ENCODE results near the gene KPNA5. TPM values are rescaled to one million over a fixed set of nuclear protein-coding genes. Genes with fewer than 3 reads are reported as not detected.
"Not testable (repeated sequence)": the region's sequence is repeated elsewhere in the genome, so short reads cannot be mapped to it uniquely, and the experiment has no call there.

KPNA5 gene
- total RNA-seq, 2 experiments from 2014 or later = 8.4 to 8.9 TPM

DNA sequence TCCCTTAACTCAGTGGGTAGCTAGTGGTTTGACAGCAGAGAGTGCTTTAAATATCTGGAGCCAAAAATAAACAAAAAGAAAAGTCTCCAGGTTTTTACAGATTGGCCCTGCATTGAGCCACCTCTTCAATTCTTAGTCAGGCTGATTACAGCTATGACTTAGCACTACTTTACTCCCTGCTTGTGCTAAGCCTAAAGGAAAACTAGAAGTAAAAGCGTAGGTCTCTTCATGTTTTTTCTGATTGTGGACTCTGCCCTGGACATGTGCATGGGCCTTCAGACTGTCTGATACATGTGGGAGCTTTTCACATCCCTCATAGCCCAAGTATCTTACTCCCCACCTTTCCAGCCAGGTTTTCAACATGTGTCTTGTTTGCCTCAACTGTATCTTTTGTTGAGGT lies 33.3 kb downstream of the KPNA5 start:
- no peaks in the 10 kb centered on the region for H3K9me3 Mint-ChIP-seq
- no peak for DNase-seq
- intact Hi-C loops (cut with micrococcal nuclease) = no loop called here
- H3K4me1 Mint-ChIP-seq (ENCODE audit: low read depth) = peaks cover 12% of the 10 kb centered on the region
- no peak overlapping the region for H3K4me3 Mint-ChIP-seq
- no peak overlapping the region for H3K27ac Mint-ChIP-seq
- CTCF ChIA-PET = no interaction called here
- no peaks in the 10 kb centered on the region for H3K27me3 Mint-ChIP-seq (ENCODE audit: low read depth)
- H3K36me3 Mint-ChIP-seq (ENCODE audit: low read depth) = peaks cover 46% of the 10 kb centered on the region

DNA sequence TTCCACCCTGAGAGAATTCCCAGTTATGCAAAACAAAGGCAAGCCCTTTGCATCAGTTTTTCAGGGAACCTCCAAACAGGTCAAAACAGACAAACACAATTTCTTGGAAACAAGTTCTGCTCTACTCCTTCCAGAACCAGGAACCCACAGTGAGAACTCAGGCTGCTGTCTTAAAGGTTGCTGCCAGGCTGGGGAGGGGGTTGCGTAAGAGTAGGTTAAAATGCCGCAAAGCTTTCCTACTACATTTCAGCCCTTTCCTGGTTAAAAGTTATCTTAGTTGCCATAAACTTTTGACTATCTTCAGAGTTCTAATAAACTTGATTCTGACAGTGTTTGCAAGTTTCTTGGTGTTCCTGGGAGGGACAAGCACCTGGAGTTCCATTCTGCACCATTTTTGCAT lies 33.8 kb downstream of the KPNA5 start:
- peaks cover 47% of the 10 kb centered on the region for H3K36me3 Mint-ChIP-seq (ENCODE audit: low read depth)
- no peak for DNase-seq
- no peaks in the 10 kb centered on the region for H3K9me3 Mint-ChIP-seq
- CTCF ChIA-PET = no interaction called here
- intact Hi-C loops (cut with micrococcal nuclease) = no loop called here
- no peak overlapping the region for H3K4me3 Mint-ChIP-seq
- no peaks in the 10 kb centered on the region for H3K27me3 Mint-ChIP-seq (ENCODE audit: low read depth)
- no peak overlapping the region for H3K27ac Mint-ChIP-seq
- H3K4me1 Mint-ChIP-seq (ENCODE audit: low read depth) = peaks cover 12% of the 10 kb centered on the region

DNA sequence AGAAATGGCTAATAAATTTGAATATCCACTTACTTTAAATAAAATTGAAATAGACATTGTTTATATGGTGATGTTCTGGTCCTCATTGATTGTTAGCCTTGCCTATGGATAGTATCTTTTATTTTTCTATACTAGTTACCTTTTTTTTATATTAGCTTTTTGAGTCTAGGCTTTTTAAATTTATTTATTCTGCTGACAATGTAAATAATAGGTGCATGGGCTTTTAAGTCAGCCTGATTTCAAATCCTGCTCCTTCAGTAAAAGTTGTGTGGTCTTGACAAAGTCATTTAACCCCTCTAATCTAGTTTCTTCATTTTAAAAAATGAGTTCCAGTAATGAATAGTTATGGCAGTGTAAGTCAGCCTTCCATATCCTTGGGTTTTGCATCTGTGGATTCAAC lies 45.9 kb downstream of the KPNA5 start:
- Mint-ChIP-seq H3K36me3 (ENCODE audit: low read depth) (peaks cover 47% of the 10 kb centered on the region), H3K4me3 (no peak overlapping the region), H3K4me1 (ENCODE audit: low read depth) (no peaks in the 10 kb centered on the region), H3K9me3 (peaks cover 1% of the 10 kb centered on the region), H3K27ac (no peak overlapping the region), H3K27me3 (ENCODE audit: low read depth) (no peaks in the 10 kb centered on the region)
- intact Hi-C loops (cut with micrococcal nuclease) = no loop called here
- CTCF ChIA-PET = no interaction called here
- DNase-seq = no peak

DNA sequence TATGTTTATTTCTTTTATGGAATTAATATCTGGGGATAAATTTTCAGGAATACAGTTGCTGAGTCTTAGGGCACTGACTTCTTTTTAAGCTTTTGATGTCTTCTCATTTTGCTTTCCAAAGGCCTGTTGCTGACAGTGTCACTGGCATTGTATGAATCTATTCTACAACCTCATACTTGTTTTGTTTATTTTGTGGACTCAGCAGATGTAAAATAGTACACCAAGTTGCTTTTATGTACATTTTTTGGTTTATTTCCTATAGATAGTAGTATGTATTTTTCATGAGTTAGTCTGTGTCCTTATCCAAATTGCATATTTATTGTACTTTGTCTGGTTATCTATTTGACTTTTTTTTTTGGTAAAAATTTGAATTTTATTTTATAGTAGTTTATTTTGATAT lies 49.5 kb downstream of the KPNA5 start:
- Mint-ChIP-seq H3K27me3 (ENCODE audit: low read depth) (no peaks in the 10 kb centered on the region), H3K36me3 (ENCODE audit: low read depth) (peaks cover 45% of the 10 kb centered on the region), H3K9me3 (peaks cover 3% of the 10 kb centered on the region), H3K27ac (no peak overlapping the region), H3K4me1 (ENCODE audit: low read depth) (no peaks in the 10 kb centered on the region), H3K4me3 (no peak overlapping the region)
- intact Hi-C loops (cut with micrococcal nuclease) = no loop called here
- CTCF ChIA-PET = no interaction called here
- no peak for DNase-seq

DNA sequence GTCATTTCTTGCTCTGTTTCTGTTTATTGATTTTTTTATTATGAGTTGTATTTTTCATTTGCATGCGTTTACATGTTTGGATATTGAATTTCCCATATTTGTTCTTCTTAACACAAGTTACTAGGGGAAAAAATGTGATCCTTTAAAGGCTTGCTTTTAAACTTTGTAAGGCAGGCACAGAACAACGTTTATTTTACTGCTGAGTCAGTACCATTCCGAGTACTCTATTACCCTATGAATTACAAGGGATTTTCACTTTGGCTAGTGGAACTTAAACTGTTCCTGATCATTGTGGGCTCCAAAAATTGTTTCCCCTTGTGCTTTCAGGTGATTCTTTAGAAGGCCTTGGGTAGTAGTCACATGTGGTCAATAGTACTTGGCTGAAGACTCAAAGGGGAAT lies 56.0 kb downstream of the KPNA5 start:
- DNase-seq = no peak
- Mint-ChIP-seq H3K9me3 (peaks cover 35% of the 10 kb centered on the region), H3K36me3 (ENCODE audit: low read depth) (peaks cover 34% of the 10 kb centered on the region), H3K27me3 (ENCODE audit: low read depth) (no peaks in the 10 kb centered on the region), H3K4me1 (ENCODE audit: low read depth) (no peaks in the 10 kb centered on the region), H3K27ac (no peak overlapping the region), H3K4me3 (no peak overlapping the region)
- CTCF ChIA-PET = interaction anchor here (0.6 kb wide), 1 partner anchor 360 kb away, joined by 3 read pairs; no protein-coding TSS in a partner anchor
- intact Hi-C loops (cut with micrococcal nuclease) = no loop called here

DNA sequence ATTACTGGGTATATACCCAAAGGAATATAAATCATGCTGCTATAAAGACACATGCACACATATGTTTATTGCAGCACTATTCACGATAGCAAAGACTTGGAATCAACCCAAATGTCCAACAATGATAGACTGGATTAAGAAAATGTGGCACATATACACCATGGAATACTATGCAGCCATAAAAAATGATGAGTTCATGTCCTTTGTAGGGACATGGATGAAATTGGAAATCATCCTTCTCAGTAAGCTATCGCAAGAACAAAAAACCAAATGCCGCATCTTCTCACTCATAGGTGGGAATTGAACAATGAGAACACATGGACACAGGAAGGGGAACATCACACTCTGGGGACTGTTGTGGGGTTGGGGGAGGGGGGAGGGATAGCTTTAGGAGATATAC lies 59.5 kb downstream of the KPNA5 start:
- Mint-ChIP-seq H3K9me3 (peaks cover 42% of the 10 kb centered on the region), H3K36me3 (ENCODE audit: low read depth) (peaks cover 21% of the 10 kb centered on the region)
- CTCF ChIA-PET; H3K27me3 Mint-ChIP-seq (ENCODE audit: low read depth); DNase-seq; intact Hi-C loops (cut with micrococcal nuclease); H3K4me1 Mint-ChIP-seq (ENCODE audit: low read depth); H3K27ac Mint-ChIP-seq; H3K4me3 Mint-ChIP-seq: not testable (repeated sequence)

DNA sequence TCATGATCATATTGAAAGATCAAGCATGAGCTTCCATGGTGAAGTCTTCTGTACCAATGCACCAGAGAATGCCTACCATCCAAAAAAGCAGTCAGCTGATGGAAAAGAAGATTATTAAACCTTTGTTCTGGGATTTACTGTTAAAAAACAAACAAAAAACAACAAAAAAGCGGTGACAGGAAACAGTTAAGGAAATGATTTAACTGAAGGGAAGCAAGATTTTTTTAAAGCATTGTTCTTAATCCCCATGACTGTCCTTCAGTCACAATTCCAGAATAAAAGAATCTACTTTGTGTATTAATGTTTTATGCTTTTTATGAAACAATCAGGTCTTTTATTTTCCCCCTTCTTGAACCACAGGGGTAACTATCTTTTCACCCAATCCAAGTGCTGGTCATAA lies 60.6 kb downstream of the KPNA5 start:
- Mint-ChIP-seq H3K27ac (no peak overlapping the region), H3K4me1 (ENCODE audit: low read depth) (no peaks in the 10 kb centered on the region), H3K27me3 (ENCODE audit: low read depth) (no peaks in the 10 kb centered on the region), H3K4me3 (no peak overlapping the region), H3K9me3 (peaks cover 37% of the 10 kb centered on the region), H3K36me3 (ENCODE audit: low read depth) (peaks cover 13% of the 10 kb centered on the region)
- CTCF ChIA-PET = no interaction called here
- no peak for DNase-seq
- intact Hi-C loops (cut with micrococcal nuclease) = no loop called here

DNA sequence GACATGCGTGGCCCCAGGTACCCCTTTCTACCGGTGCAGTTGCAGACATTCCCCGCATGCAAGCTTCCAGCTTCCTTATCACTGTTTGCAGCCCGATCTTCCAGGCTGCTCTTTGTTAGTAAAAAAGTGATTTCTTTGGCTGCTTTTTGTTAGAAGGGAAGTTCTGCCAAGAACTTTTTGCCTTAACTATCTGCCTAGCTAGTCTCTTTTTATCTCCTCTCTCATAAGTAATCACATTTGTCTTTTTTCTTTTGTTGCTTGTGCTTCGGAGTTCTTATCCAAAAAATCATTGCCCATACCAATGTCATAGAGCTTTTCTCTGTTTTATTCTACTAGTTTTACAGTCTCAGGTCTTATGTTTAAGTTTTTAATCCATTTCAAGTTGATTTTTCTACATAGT lies 64.2 kb downstream of the KPNA5 start:
- Mint-ChIP-seq H3K27me3 (ENCODE audit: low read depth) (no peaks in the 10 kb centered on the region), H3K27ac (no peak overlapping the region)
- CTCF ChIA-PET = no interaction called here

DNA sequence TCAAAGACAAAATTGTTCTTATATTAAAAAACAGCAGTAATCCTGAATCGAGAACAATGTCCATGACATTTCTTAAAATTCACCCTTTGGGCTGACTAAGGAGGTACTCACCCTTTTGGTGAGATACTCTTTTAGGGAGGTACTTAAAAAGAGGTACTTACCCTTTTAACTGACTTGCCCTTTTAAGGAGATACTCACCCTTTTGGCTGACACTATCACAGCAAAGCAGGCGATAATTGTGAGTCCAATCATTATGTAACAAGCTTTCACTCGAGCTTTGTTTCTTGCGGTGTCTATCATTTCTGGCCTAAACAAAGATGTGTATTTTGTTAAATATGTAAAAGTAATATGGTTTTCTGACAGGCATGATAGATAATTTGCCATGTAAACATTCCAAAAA lies 80.8 kb downstream of the KPNA5 start:
- CTCF ChIA-PET = no interaction called here
- DNase-seq = no peak
- Mint-ChIP-seq H3K27me3 (ENCODE audit: low read depth) (peaks cover 30% of the 10 kb centered on the region), H3K27ac (no peak overlapping the region), H3K4me3 (no peak overlapping the region), H3K9me3 (no peaks in the 10 kb centered on the region), H3K4me1 (ENCODE audit: low read depth) (peaks cover 10% of the 10 kb centered on the region), H3K36me3 (ENCODE audit: low read depth) (no peaks in the 10 kb centered on the region)
- intact Hi-C loops (cut with micrococcal nuclease) = no loop called here

More for the DNA sequence above, 64.2 kb downstream of the KPNA5 start:
- Mint-ChIP-seq H3K4me3 (no peak overlapping the region), H3K36me3 (ENCODE audit: low read depth) (peaks cover 2% of the 10 kb centered on the region), H3K9me3 (peaks cover 18% of the 10 kb centered on the region), H3K4me1 (ENCODE audit: low read depth) (no peaks in the 10 kb centered on the region)
- intact Hi-C loops (cut with micrococcal nuclease) = no loop called here
- no peak for DNase-seq

DNA sequence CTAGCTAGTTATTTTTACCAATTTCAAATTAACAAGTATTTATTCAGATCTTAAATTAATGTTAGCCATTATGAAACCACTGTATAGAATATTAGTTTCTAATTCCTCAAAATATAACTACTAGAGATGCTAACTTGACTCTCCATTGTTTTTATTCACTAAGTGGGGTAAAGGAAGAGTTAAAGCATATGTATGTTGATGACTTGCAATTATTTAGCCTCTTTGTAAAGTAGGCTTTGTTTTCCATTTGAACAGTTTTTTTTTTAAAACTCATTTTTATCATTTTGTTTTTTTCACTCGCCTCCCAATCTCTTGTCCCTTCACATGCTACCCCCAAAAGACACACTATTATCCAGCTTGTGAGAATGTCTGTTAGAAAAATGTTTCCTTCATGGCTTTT lies 81.2 kb downstream of the KPNA5 start:
- peaks cover 32% of the 10 kb centered on the region for H3K27me3 Mint-ChIP-seq (ENCODE audit: low read depth)

DNA sequence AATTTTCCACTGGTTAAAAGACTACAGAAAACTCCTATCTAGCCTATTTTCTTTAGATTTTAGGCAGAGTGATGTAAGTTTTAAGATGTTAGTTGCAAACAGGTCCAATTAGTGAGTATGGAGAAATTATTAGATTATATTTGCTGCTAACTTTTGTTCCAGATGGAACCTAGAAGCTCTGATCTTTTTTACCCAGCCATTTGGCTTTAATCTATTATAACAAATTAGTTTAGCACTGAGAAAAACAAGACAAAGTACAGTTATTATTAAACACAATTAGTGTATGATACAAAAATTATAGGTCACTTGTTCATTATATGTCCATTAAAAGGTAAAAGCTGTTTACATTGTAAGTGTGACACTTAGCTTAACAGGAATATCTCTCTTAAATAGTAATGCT lies 82.0 kb downstream of the KPNA5 start:
- no peaks in the 10 kb centered on the region for H3K36me3 Mint-ChIP-seq (ENCODE audit: low read depth)
- H3K27ac Mint-ChIP-seq = no peak overlapping the region
- CTCF ChIA-PET = no interaction called here
- DNase-seq = no peak
- intact Hi-C loops (cut with micrococcal nuclease) = no loop called here
- H3K4me1 Mint-ChIP-seq (ENCODE audit: low read depth) = peaks cover 10% of the 10 kb centered on the region
- H3K4me3 Mint-ChIP-seq = no peak overlapping the region
- H3K27me3 Mint-ChIP-seq (ENCODE audit: low read depth) = peaks cover 35% of the 10 kb centered on the region
- H3K9me3 Mint-ChIP-seq = no peaks in the 10 kb centered on the region

More for the DNA sequence above, 81.2 kb downstream of the KPNA5 start:
- no peak overlapping the region for H3K4me3 Mint-ChIP-seq
- no peak overlapping the region for H3K27ac Mint-ChIP-seq
- peaks cover 10% of the 10 kb centered on the region for H3K4me1 Mint-ChIP-seq (ENCODE audit: low read depth)
- no peaks in the 10 kb centered on the region for H3K9me3 Mint-ChIP-seq
- intact Hi-C loops (cut with micrococcal nuclease) = no loop called here
- CTCF ChIA-PET = no interaction called here
- no peaks in the 10 kb centered on the region for H3K36me3 Mint-ChIP-seq (ENCODE audit: low read depth)
- DNase-seq = no peak

DNA sequence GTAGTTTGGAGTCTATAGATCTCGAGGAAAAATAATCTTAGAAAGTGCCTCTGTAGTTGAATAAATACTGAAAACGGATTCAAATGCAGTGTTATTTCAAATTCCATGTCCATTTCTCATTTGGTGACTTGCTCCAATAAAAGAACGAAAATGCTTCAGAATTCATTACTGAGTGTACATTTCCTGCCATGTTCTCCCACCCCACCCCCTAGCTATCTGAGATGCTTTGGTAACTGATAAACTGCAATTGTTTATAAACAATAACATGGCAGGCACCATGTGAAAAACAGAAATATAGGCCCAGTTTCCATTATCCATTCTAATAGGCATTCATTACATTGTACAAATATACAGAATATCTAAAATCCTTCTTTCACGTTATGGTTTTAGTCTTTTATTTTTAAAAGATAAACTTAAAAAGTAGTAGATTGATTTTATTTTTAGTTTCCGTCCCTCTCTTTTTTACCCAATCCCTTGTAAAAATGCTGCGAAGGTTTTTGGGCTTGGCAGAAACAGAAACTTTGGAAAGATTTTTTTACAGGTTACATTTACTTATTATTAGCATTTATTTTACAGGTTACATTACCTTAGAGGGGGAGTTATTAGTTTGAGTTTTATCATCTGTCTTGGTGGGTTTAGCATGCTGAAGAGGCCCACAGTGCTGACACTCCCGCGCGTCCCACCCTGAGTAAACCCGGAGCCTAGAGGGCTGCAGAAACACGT lies 83.1 kb downstream of the KPNA5 start:
- CTCF ChIA-PET = no interaction called here
- H3K36me3 Mint-ChIP-seq (ENCODE audit: low read depth) = no peaks in the 10 kb centered on the region
- no peak overlapping the region for H3K4me3 Mint-ChIP-seq
- H3K4me1 Mint-ChIP-seq (ENCODE audit: low read depth) = peaks cover 10% of the 10 kb centered on the region
- intact Hi-C loops (cut with micrococcal nuclease) = no loop called here
- peaks cover 39% of the 10 kb centered on the region for H3K27me3 Mint-ChIP-seq (ENCODE audit: low read depth)
- H3K27ac Mint-ChIP-seq = no peak overlapping the region
- no peaks in the 10 kb centered on the region for H3K9me3 Mint-ChIP-seq
- DNase-seq = no peak

DNA sequence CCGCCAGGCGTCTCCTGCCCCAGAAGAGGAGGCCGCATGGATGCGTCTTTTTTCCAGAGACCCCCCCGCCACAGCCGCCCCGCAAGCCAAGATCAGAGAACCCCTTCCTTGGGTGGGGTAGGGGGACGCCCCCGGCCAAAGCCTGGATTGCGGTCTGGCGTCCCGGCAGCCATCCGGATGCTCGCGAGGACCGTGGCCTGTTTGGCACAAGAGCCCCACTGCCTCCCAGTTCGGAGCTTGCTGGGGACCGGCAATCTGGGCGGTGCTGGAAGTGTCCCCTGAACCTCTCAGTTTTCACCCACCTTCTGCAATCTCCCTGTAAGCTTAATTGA lies 83.6 kb downstream of the KPNA5 start:
- no peak for DNase-seq
- intact Hi-C loops (cut with micrococcal nuclease) = no loop called here
- H3K27me3 Mint-ChIP-seq (ENCODE audit: low read depth) = peaks cover 40% of the 10 kb centered on the region
- H3K9me3 Mint-ChIP-seq = no peaks in the 10 kb centered on the region
- CTCF ChIA-PET = no interaction called here
- no peak overlapping the region for H3K27ac Mint-ChIP-seq
- H3K4me3 Mint-ChIP-seq = peak overlapping the region; percentile 52
- no peaks in the 10 kb centered on the region for H3K36me3 Mint-ChIP-seq (ENCODE audit: low read depth)
- H3K4me1 Mint-ChIP-seq (ENCODE audit: low read depth) = peaks cover 10% of the 10 kb centered on the region

Data from activated naive CD4-positive, alpha-beta T cell treated with anti-CD3 and anti-CD28 coated beads for 36 hours (primary cell).